Liver (tissue), 9 donors: ENCODE results near the gene LAMB1. TPM values are rescaled to one million over a fixed set of nuclear protein-coding genes. Genes with fewer than 3 reads are reported as not detected.

Experiments used
- DNase-seq: peaks from one replicate; pipeline ENCODE4 v3.0.0-alpha.2; 2017; ENCODE audit warnings: low spot score
- H3K27ac ChIP-seq, 2 donors: one replicate each; pipeline ENCODE4 v1.7.0; 2013; ENCODE audit warnings: inconsistent platforms in 2 of 2, low read length in 2 of 2, control low read depth in 1 of 2, low read depth in 1 of 2, mild to moderate bottlenecking in 1 of 2
- H3K27me3 ChIP-seq, 4 donors: one replicate each; pipeline versions ENCODE4 v1.6.1 to v1.7.0; 2013; ENCODE audit warnings: low read length in 3 of 4, inconsistent platforms in 1 of 4, mild to moderate bottlenecking in 1 of 4, moderate library complexity in 1 of 4; ENCODE audit not compliant: control insufficient read depth in 4 of 4, insufficient read depth in 4 of 4
- H3K36me3 ChIP-seq, 4 donors: one replicate each; pipeline versions ENCODE4 v1.6.1 to v1.7.0; 2013; ENCODE audit warnings: low read length in 3 of 4, mild to moderate bottlenecking in 3 of 4, low read depth in 1 of 4, moderate library complexity in 1 of 4; ENCODE audit not compliant: control insufficient read depth in 4 of 4, insufficient read depth in 3 of 4
- H3K4me1 ChIP-seq, 4 donors: one replicate each; pipeline versions ENCODE4 v1.6.1 to v1.7.0; 2013; ENCODE audit warnings: low read length in 3 of 4, mild to moderate bottlenecking in 3 of 4, moderate library complexity in 1 of 4; ENCODE audit not compliant: control insufficient read depth in 4 of 4, insufficient read depth in 4 of 4
- H3K4me3 ChIP-seq, 3 donors: one replicate each; pipeline versions ENCODE4 v1.6.1 to v1.7.0; 2013; ENCODE audit warnings: low read length in 3 of 3, control low read depth in 1 of 3, low read depth in 1 of 3, mild to moderate bottlenecking in 1 of 3
- H3K9ac ChIP-seq, 2 donors: one replicate each; pipeline ENCODE4 v1.7.0; 2013; ENCODE audit warnings: low read length in 2 of 2, mild to moderate bottlenecking in 2 of 2, moderate library complexity in 2 of 2, control low read depth in 1 of 2, low read depth in 1 of 2
- H3K9me3 ChIP-seq, 4 donors: one replicate each; pipeline versions ENCODE4 v1.6.1 to v1.7.0; 2013; ENCODE audit warnings: low read length in 3 of 4; ENCODE audit not compliant: control insufficient read depth in 4 of 4
- EGR1 ChIP-seq, 2 donors: IDR thresholded peaks; 2 replicates each; pipeline ENCODE4 v1.6.1; 2016 to 2018; ENCODE audit warnings: antibody characterized with exemption in 2 of 2, low read depth in 2 of 2
- FOXA1 ChIP-seq: IDR thresholded peaks from 2 replicates; pipeline ENCODE4 v1.6.1; 2016; ENCODE audit warnings: antibody characterized with exemption
- FOXA2 ChIP-seq: IDR thresholded peaks from 2 replicates; pipeline ENCODE4 v1.6.1; 2016; ENCODE audit warnings: antibody characterized with exemption
- HNF4A ChIP-seq, 2 donors: conservative IDR thresholded peaks; 2 replicates each; pipeline ENCODE4 v1.6.1; 2016; ENCODE audit warnings: antibody characterized with exemption in 2 of 2, mild to moderate bottlenecking in 2 of 2
- HNF4G ChIP-seq: IDR thresholded peaks from 2 replicates; pipeline ENCODE4 v1.6.1; 2016; ENCODE audit warnings: antibody characterized with exemption
- NR2F2 ChIP-seq: IDR thresholded peaks from 2 replicates; pipeline ENCODE4 v1.6.1; 2016; ENCODE audit warnings: antibody characterized with exemption
- RAD21 ChIP-seq, 2 donors: IDR thresholded peaks; 2 replicates each; pipeline ENCODE4 v1.6.1; 2016; ENCODE audit warnings: antibody characterized with exemption in 2 of 2, mild to moderate bottlenecking in 2 of 2
- REST ChIP-seq: IDR thresholded peaks from 2 replicates; pipeline ENCODE4 v1.6.1; 2016; ENCODE audit warnings: antibody characterized with exemption, mild to moderate bottlenecking
- SP1 ChIP-seq: IDR thresholded peaks from 2 replicates; pipeline ENCODE4 v1.6.1; 2018; ENCODE audit warnings: antibody characterized with exemption, mild to moderate bottlenecking
- YY1 ChIP-seq: IDR thresholded peaks from 2 replicates; pipeline ENCODE4 v1.6.1; 2016; ENCODE audit warnings: antibody characterized with exemption, mild to moderate bottlenecking
- WGBS: extraction: QIAGEN DNeasy Blood & Tissue Kit; methylation state at CpG from one replicate; pipeline ENCODE4 v1.1.7; 2013; 5-methylcytosine and 5-hydroxymethylcytosine counted together
- polyA plus RNA-seq, 2 donors: library from polyadenylated mRNA; stranded (reverse) in 1 of 2; unstranded in 1 of 2; fragments of 200-250 nt in 1 of 2; fragments of >200 nt in 1 of 2; fragmentation: Nextera tagmentation in 1 of 2; extraction: Ambion mirVana in 1 of 2; gene quantifications; one replicate each; pipeline versions ENCODE4 v1.2.1 to v1.2.3, GENCODE V29; 2013 to 2015
- total RNA-seq, 2 donors: library from RNA; depleted of rRNA; stranded (reverse); fragments of >200 nt; gene quantifications; one replicate each; pipeline ENCODE4 v1.2.3, GENCODE V29; 2014
- TF ChIP-seq, protein P1 (sequence below): fragments of 150-350 bp; IDR thresholded peaks from 2 replicates; pipeline ENCODE4 v1.5.1; 2017; ENCODE audit warnings: improper control_type of control experiment, low read depth, low read length; ENCODE audit not compliant: missing input control
- donor health status: healthy.
- donor health status: healthy.
- donor health status: healthy.
- donor health status: healthy.
- donor health status: healthy.

LAMB1 gene
- total and polyA plus RNA-seq, 4 donors: 12.6 to 63.1 (median 25.8) TPM

GRCh38 chr7:107940951-107941350, 62.0 kb downstream of the LAMB1 start:
- Histone ChIP-seq H3K36me3 (peaks cover 0 to 9% (median 4%) of the 10 kb centered on the region in 4 donors), H3K27ac (no peak overlapping the region), H3K9me3 (no peaks in the 10 kb centered on the region), H3K27me3 (no peaks in the 10 kb centered on the region), H3K4me3 (no peak overlapping the region), H3K9ac (no peak overlapping the region), H3K4me1 (peaks cover 0 to 4% (median 0%) of the 10 kb centered on the region in 4 donors)
- DNase-seq: no peak
- 92% methylated on average over 4 of the region's 4 CpGs for WGBS
- no peak for TF ChIP-seq FOXA1
- no peak for TF ChIP-seq RAD21 (IDR thresholded peaks at IDR 0.05)
- no peak for TF ChIP-seq HNF4A (conservative IDR thresholded peaks at IDR 0.05)
- no peak for TF ChIP-seq FOXA2
- TF ChIP-seq YY1: no peak
- TF ChIP-seq EGR1 (IDR thresholded peaks at IDR 0.05; ENCODE audit: low read depth in 2 of 2): no peak
- no peak for TF ChIP-seq HNF4G

GRCh38 chr7:107939573-107940489, 63.1 kb downstream of the LAMB1 start:
- Histone ChIP-seq H3K36me3 (peaks cover 0 to 9% (median 4%) of the 10 kb centered on the region in 4 donors), H3K4me1 (peaks cover 0 to 4% (median 0%) of the 10 kb centered on the region in 4 donors), H3K9ac (no peak overlapping the region), H3K27me3 (no peaks in the 10 kb centered on the region), H3K27ac (peak overlapping the region in 1 of 2 donors; percentile 16), H3K4me3 (no peak overlapping the region), H3K9me3 (no peaks in the 10 kb centered on the region)
- no peak for DNase-seq
- WGBS: 89% methylated on average over 16 of the region's 16 CpGs
- TF ChIP-seq YY1 (no peak), REST (no peak)
- TF ChIP-seq, protein P1, sequence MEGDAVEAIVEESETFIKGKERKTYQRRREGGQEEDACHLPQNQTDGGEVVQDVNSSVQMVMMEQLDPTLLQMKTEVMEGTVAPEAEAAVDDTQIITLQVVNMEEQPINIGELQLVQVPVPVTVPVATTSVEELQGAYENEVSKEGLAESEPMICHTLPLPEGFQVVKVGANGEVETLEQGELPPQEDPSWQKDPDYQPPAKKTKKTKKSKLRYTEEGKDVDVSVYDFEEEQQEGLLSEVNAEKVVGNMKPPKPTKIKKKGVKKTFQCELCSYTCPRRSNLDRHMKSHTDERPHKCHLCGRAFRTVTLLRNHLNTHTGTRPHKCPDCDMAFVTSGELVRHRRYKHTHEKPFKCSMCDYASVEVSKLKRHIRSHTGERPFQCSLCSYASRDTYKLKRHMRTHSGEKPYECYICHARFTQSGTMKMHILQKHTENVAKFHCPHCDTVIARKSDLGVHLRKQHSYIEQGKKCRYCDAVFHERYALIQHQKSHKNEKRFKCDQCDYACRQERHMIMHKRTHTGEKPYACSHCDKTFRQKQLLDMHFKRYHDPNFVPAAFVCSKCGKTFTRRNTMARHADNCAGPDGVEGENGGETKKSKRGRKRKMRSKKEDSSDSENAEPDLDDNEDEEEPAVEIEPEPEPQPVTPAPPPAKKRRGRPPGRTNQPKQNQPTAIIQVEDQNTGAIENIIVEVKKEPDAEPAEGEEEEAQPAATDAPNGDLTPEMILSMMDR: no peak

DNA sequence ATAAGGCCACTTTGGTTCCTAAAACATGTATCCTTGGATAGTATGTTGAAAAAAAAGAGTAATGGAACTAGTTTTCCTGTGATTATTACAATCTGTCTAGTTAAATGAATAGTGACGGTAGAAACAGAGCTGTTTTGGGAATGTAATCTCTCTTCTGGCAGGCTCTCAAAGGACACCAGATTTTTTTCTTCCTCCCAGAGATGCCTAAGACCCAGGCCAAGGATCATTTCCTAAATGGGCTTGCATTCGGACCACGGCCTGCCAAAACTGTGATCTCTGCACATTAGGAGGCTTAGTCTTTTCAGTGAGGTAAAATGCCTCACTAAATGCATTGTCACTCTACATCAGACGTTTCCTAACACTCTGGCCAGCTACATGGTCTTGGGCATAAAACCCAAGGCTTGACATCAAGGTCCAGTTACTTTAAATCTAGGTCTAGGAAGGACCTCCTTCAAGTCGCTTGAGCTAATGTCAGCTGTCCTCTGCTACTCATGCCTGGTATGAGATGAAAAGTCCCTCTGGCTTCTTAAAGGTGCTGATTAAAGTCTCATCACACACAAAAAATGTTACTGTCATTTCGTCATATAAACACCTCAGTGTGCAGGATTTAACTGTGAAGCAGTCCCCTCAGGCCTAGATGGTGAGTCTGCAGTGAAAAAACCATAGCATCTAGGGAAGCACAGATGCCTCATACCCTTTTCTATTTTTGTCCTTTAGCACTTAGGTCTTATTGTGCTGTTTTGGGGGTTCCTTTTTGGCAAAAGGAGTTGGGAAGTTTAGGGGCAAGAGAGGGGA, 64.3 kb downstream of the LAMB1 start:
- no peak overlapping the region for H3K4me3 ChIP-seq
- H3K4me1 ChIP-seq: peaks cover 0 to 4% (median under 1%) of the 10 kb centered on the region in 4 donors
- TF ChIP-seq HNF4A (conservative IDR thresholded peaks at IDR 0.05) (no peak), SP1 (no peak), YY1 (no peak), FOXA1 (no peak), HNF4G (no peak), NR2F2 (peak; percentile 63)
- TF ChIP-seq, protein P1: no peak
- H3K36me3 ChIP-seq: peaks cover 0 to 9% (median 4%) of the 10 kb centered on the region in 4 donors
- H3K9me3 ChIP-seq: no peaks in the 10 kb centered on the region
- DNase-seq: no peak
- no peak overlapping the region for H3K9ac ChIP-seq
- no peaks in the 10 kb centered on the region for H3K27me3 ChIP-seq
- peak overlapping the region in 1 of 2 donors; percentile 28 for H3K27ac ChIP-seq
- WGBS: 84% methylated on average over 6 of the region's 6 CpGs
